HepG2 (cell line): ENCODE measurements around the gene CALML6. TPM values are rescaled to one million over a fixed set of nuclear protein-coding genes. Genes with fewer than 3 reads are reported as not detected.

Source experiments
- CCDC6 ChIP-seq: sonication (generic); formaldehyde crosslinking; IDR thresholded peaks from 2 replicates; pipeline ENCODE4 v1.8.1; 2022; ENCODE audit warnings: mild to moderate bottlenecking, missing genetic modification reagents, moderate library complexity
- MEIS2 ChIP-seq: sonication (generic); formaldehyde crosslinking; IDR thresholded peaks from 2 replicates; pipeline ENCODE4 v1.9.0; 2021; ENCODE audit warnings: mild to moderate bottlenecking, missing genetic modification reagents
- NFIB ChIP-seq: sonication (generic); formaldehyde crosslinking; IDR thresholded peaks from 2 replicates; pipeline ENCODE4 v1.9.0; 2021; ENCODE audit warnings: missing genetic modification reagents, mild to moderate bottlenecking, borderline replicate concordance
- NKX3-1 ChIP-seq: sonication (generic); formaldehyde crosslinking; IDR thresholded peaks from 2 replicates; pipeline ENCODE4 v1.5.0; 2020; ENCODE audit warnings: missing genetic modification reagents
- NR2C2 ChIP-seq: sonication (generic); formaldehyde crosslinking; IDR thresholded peaks from 2 replicates; pipeline ENCODE4 v1.4.0; 2020; ENCODE audit warnings: missing genetic modification reagents, mild to moderate bottlenecking, moderate library complexity, borderline replicate concordance
- SIX4 ChIP-seq: sonication (generic); formaldehyde crosslinking; IDR thresholded peaks from 2 replicates; pipeline ENCODE4 v1.4.0; 2020; ENCODE audit warnings: missing genetic modification reagents
- SNAI1 ChIP-seq: sonication (generic); formaldehyde crosslinking; IDR thresholded peaks from 2 replicates; pipeline ENCODE4 v1.5.0; 2020; ENCODE audit warnings: mild to moderate bottlenecking, missing genetic modification reagents, borderline replicate concordance
- SUZ12 ChIP-seq: fragments of 150-350 bp; IDR thresholded peaks from 2 replicates; pipeline ENCODE4 v1.6.1; 2014; ENCODE audit warnings: low read depth, low read length
- TAF1 ChIP-seq: sonication (generic); formaldehyde crosslinking; IDR thresholded peaks from 2 replicates; pipeline ENCODE4 v1.4.0; 2020; ENCODE audit warnings: missing genetic modification reagents
- TSC22D2 ChIP-seq: sonication (generic); formaldehyde crosslinking; IDR thresholded peaks from 2 replicates; pipeline ENCODE4 v1.5.1; 2020; ENCODE audit warnings: missing genetic modification reagents, mild to moderate bottlenecking, borderline replicate concordance
- ZKSCAN5 ChIP-seq: sonication (generic); formaldehyde crosslinking; IDR thresholded peaks from 2 replicates; pipeline ENCODE4 v1.5.1; 2020; ENCODE audit warnings: mild to moderate bottlenecking, missing genetic modification reagents
- ZNF12 ChIP-seq: sonication (generic); formaldehyde crosslinking; IDR thresholded peaks from 2 replicates; pipeline ENCODE4 v1.5.0; 2020; ENCODE audit warnings: missing genetic modification reagents
- ZNF20 ChIP-seq: sonication (generic); formaldehyde crosslinking; IDR thresholded peaks from 2 replicates; pipeline ENCODE4 v1.4.0; 2020; ENCODE audit warnings: mild to moderate bottlenecking, moderate library complexity, missing genetic modification reagents
- ZNF468 ChIP-seq: sonication (generic); formaldehyde crosslinking; IDR thresholded peaks from 2 replicates; pipeline ENCODE4 v1.8.0; 2022; ENCODE audit warnings: mild to moderate bottlenecking, moderate library complexity, missing genetic modification reagents
- ZNF550 ChIP-seq: sonication (generic); formaldehyde crosslinking; IDR thresholded peaks from 2 replicates; pipeline ENCODE4 v1.4.0; 2020; ENCODE audit warnings: mild to moderate bottlenecking, missing genetic modification reagents, borderline replicate concordance
- ZNF562 ChIP-seq: sonication (generic); formaldehyde crosslinking; IDR thresholded peaks from 2 replicates; pipeline ENCODE4 v1.8.0; 2022; ENCODE audit warnings: missing genetic modification reagents, borderline replicate concordance
- polyA plus RNA-seq, 8 experiments: library from polyadenylated mRNA; depleted of rRNA in 3 of 8; stranded (reverse) in 7 of 8; unstranded in 1 of 8; fragments of >200 nt; fragmentation: Illumina TruSeq in 4 of 8; extraction: Trizol in 4 of 8; gene quantifications; 2 replicates each; pipeline versions ENCODE4 v1.2.1 to v1.2.3, GENCODE V29; 2011 to 2016; ENCODE audit warnings: low read depth in 4 of 8, missing spikeins in 1 of 8, mixed read lengths in 1 of 8; ENCODE audit not compliant: insufficient read depth in 1 of 8
- total RNA-seq, 5 experiments: library from RNA; depleted of rRNA; stranded (reverse); fragments of >200 nt; fragmentation: Illumina TruSeq; extraction: Trizol; gene quantifications; 2 replicates each; pipeline ENCODE4 v1.2.3, GENCODE V29; 2016; ENCODE audit warnings: low read depth in 1 of 5
- TF ChIP-seq, protein P1 (sequence below): sonication (generic); formaldehyde crosslinking; IDR thresholded peaks from 2 replicates; pipeline ENCODE4 v1.4.0; 2020; ENCODE audit warnings: low read depth, mild to moderate bottlenecking, missing genetic modification reagents
- TF ChIP-seq, protein P2 (sequence below): sonication (generic); formaldehyde crosslinking; IDR thresholded peaks from 2 replicates; pipeline ENCODE4 v1.8.0; 2022; ENCODE audit warnings: missing genetic modification reagents, mild to moderate bottlenecking, moderate library complexity, borderline replicate concordance
- TF ChIP-seq, protein P3 (sequence below): IDR thresholded peaks from 2 replicates; pipeline ENCODE4 v1.6.1; 2016; ENCODE audit warnings: mild to moderate bottlenecking, missing biosample characterization, missing genetic modification reagents
- TF ChIP-seq, protein P4 (sequence below): IDR thresholded peaks from 2 replicates; pipeline ENCODE4 v1.6.1; 2016; ENCODE audit warnings: missing genetic modification reagents, missing compliant biosample characterization
- TF ChIP-seq, protein P5 (sequence below): sonication (generic); formaldehyde crosslinking; IDR thresholded peaks from 2 replicates; pipeline ENCODE4 v1.8.0; 2022; ENCODE audit warnings: mild to moderate bottlenecking, missing genetic modification reagents, moderate library complexity

CALML6 gene
- total and polyA plus RNA-seq, 2 of the 13 experiments (the other 11 are each of a cell fraction or from before 2014, with no cell fraction given), result 0.11 to 0.12 TPM

DNA sequence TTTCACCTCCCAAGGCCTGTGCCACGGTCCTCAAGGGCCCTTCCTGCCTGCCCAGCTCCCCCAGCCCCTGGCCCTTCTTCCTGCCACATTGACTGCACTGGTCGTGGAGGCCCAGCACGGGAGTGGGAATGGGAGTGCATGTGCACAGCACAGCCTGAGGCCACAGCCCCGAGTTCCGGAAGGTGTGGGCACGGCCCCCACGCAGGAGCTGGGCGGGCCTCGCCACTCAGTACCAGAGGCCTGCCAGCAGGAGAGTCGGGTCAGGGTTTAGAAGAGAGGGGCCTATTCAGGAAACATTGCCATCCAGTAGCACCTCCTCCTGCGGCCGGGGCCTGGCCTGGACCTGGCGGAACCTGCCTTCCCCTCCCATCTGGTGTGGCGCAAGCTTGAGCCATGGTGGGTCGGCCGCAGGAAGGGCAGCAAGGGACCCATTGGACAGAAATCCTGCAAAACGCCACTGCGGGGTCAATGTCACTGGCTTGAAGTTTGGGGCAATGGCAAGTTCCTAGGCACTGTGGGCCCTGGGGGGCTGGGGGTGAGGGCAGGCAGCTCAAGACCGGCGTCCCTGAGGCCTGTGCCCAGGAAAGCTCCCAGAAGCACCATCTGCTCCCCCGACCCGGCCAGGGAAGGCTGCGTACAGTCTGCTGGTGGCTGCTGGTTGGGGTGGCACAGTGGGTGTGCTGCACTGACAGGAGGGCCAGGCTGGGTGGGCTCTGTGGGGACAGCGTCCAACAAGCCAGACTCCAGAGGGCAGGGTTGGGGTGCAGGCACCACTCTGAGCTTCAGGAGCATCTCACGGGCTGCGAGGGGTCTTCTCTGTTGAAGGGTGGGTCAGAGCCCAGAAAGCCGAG, 5.8 kb downstream of the CALML6 start (continued):
- TF ChIP-seq, protein P1, sequence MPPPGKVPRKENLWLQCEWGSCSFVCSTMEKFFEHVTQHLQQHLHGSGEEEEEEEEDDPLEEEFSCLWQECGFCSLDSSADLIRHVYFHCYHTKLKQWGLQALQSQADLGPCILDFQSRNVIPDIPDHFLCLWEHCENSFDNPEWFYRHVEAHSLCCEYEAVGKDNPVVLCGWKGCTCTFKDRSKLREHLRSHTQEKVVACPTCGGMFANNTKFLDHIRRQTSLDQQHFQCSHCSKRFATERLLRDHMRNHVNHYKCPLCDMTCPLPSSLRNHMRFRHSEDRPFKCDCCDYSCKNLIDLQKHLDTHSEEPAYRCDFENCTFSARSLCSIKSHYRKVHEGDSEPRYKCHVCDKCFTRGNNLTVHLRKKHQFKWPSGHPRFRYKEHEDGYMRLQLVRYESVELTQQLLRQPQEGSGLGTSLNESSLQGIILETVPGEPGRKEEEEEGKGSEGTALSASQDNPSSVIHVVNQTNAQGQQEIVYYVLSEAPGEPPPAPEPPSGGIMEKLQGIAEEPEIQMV, result peak; percentile 15; the same call in 1 of the 2 replicates
- no peak for TF ChIP-seq ZNF562 (CRISPR knock-in tag)
- no peak for TF ChIP-seq ZNF550
- TF ChIP-seq, protein P2, sequence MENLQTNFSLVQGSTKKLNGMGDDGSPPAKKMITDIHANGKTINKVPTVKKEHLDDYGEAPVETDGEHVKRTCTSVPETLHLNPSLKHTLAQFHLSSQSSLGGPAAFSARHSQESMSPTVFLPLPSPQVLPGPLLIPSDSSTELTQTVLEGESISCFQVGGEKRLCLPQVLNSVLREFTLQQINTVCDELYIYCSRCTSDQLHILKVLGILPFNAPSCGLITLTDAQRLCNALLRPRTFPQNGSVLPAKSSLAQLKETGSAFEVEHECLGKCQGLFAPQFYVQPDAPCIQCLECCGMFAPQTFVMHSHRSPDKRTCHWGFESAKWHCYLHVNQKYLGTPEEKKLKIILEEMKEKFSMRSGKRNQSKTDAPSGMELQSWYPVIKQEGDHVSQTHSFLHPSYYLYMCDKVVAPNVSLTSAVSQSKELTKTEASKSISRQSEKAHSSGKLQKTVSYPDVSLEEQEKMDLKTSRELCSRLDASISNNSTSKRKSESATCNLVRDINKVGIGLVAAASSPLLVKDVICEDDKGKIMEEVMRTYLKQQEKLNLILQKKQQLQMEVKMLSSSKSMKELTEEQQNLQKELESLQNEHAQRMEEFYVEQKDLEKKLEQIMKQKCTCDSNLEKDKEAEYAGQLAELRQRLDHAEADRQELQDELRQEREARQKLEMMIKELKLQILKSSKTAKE (CRISPR knock-in tag), result 0 out of 2 replicates have a peak, but pooled peaks have one; percentile 39
- no peak for TF ChIP-seq ZNF468 (CRISPR knock-in tag)
- TF ChIP-seq TSC22D2 (CRISPR knock-in tag), result 0 out of 2 replicates have a peak, but pooled peaks have one; percentile 45
- peak; percentile 73 for TF ChIP-seq TAF1 (CRISPR knock-in tag)
- no peak for TF ChIP-seq SIX4 (CRISPR knock-in tag)
- TF ChIP-seq MEIS2 (CRISPR knock-in tag), result 0 out of 2 replicates have a peak, but pooled peaks have one; percentile 18
- no peak for TF ChIP-seq CCDC6 (CRISPR knock-in tag)
- no peak for TF ChIP-seq NR2C2 (CRISPR knock-in tag)
- TF ChIP-seq, protein P3, sequence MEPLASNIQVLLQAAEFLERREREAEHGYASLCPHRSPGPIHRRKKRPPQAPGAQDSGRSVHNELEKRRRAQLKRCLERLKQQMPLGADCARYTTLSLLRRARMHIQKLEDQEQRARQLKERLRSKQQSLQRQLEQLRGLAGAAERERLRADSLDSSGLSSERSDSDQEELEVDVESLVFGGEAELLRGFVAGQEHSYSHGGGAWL (CRISPR knock-in tag), result 0 out of 2 replicates have a peak, but pooled peaks have one; percentile 30
- no peak for TF ChIP-seq SNAI1 (CRISPR knock-in tag)
- no peak for TF ChIP-seq SUZ12
- TF ChIP-seq ZNF12 (CRISPR knock-in tag), result no peak
- TF ChIP-seq ZKSCAN5 (CRISPR knock-in tag), result no peak
- TF ChIP-seq, protein P4, sequence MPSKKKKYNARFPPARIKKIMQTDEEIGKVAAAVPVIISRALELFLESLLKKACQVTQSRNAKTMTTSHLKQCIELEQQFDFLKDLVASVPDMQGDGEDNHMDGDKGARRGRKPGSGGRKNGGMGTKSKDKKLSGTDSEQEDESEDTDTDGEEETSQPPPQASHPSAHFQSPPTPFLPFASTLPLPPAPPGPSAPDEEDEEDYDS (CRISPR knock-in tag), result peak; percentile 17; the same call in 1 of the 2 replicates
- no peak for TF ChIP-seq NKX3-1
- no peak for TF ChIP-seq NFIB (CRISPR knock-in tag)
- TF ChIP-seq, protein P5, sequence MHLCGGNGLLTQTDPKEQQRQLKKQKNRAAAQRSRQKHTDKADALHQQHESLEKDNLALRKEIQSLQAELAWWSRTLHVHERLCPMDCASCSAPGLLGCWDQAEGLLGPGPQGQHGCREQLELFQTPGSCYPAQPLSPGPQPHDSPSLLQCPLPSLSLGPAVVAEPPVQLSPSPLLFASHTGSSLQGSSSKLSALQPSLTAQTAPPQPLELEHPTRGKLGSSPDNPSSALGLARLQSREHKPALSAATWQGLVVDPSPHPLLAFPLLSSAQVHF, result no peak
- no peak for TF ChIP-seq ZNF20
